HEK293 (cell line): ENCODE data around the gene TENT4A.

Source experiments
- CTCF ChIA-PET: fragments of 350-600 bp; formaldehyde crosslinking; extraction: SDS; loops from one replicate; lab custom pipeline; 2021; ENCODE audit warnings: antibody characterized with exemption; lab: Yijun Ruan, JAX
- POLR2A ChIA-PET: fragments of 300-600 bp; formaldehyde crosslinking; extraction: SDS; loops from one replicate; lab custom pipeline; 2020; ENCODE audit warnings: antibody characterized with exemption, inconsistent platforms; lab: Yijun Ruan, JAX
- H3K27ac ChIP-seq: fragments of 200-500 bp; sonication (Bioruptor generic); 2 replicates; pipeline ENCODE4 v1.5.1; 2014; ENCODE audit warnings: low read depth, low read length, control low read depth, inconsistent platforms; ENCODE audit errors: extremely low read depth
- H3K36me3 ChIP-seq, 2 experiments: fragments of 200-500 bp in 1 of 2; sonication (Bioruptor generic) in 1 of 2; 1 replicate in 1 of 2; 2 replicates in 1 of 2; pipeline ENCODE4 v1.5.1; 2014 to 2017; ENCODE audit warnings: inconsistent platforms in 2 of 2, low read length in 2 of 2; ENCODE audit not compliant: control insufficient read depth in 2 of 2, insufficient read depth in 1 of 2
- H3K4me1 ChIP-seq: fragments of 200-500 bp; sonication (Bioruptor generic); 2 replicates; pipeline ENCODE4 v1.5.1; 2014; ENCODE audit warnings: mild to moderate bottlenecking, low read length, inconsistent platforms; ENCODE audit not compliant: control insufficient read depth, insufficient read depth
- H3K4me3 ChIP-seq: 2 replicates; pipeline ENCODE4 v1.5.1; 2011; ENCODE audit warnings: low read depth, mild to moderate bottlenecking, control low read depth, low read length, moderate library complexity
- H3K9me3 ChIP-seq: fragments of 200-500 bp; sonication (Bioruptor generic); 2 replicates; pipeline ENCODE4 v1.5.1; 2014; ENCODE audit warnings: low read depth, low read length, inconsistent platforms; ENCODE audit not compliant: control insufficient read depth, insufficient read depth
- BCL6B ChIP-seq: fragments of 450-650 bp; formaldehyde crosslinking; IDR thresholded peaks from 2 replicates; pipeline ENCODE4 v1.5.1; 2017; ENCODE audit warnings: missing biosample characterization, missing genetic modification characterization
- KLF16 ChIP-seq: fragments of 450-650 bp; formaldehyde crosslinking; IDR thresholded peaks from 2 replicates; pipeline ENCODE4 v1.5.1; 2017; ENCODE audit warnings: missing biosample characterization, missing genetic modification characterization
- MZF1 ChIP-seq: fragments of 450-650 bp; formaldehyde crosslinking; IDR thresholded peaks from 2 replicates; pipeline ENCODE4 v1.5.1; 2017; ENCODE audit warnings: missing biosample characterization, missing genetic modification characterization, borderline replicate concordance
- PATZ1 ChIP-seq: fragments of 450-650 bp; formaldehyde crosslinking; IDR thresholded peaks from 2 replicates; pipeline ENCODE4 v1.5.1; 2016; ENCODE audit warnings: missing biosample characterization, missing genetic modification characterization
- PBX3 ChIP-seq: sonication (generic); formaldehyde crosslinking; IDR thresholded peaks from 2 replicates; pipeline ENCODE4 v1.8.1; 2022; ENCODE audit warnings: mild to moderate bottlenecking, moderate library complexity, missing genetic modification reagents
- PRDM1 ChIP-seq: fragments of 450-650 bp; formaldehyde crosslinking; IDR thresholded peaks from 2 replicates; pipeline ENCODE4; 2016; ENCODE audit warnings: missing biosample characterization, missing genetic modification characterization
- PRDM10 ChIP-seq: fragments of 450-650 bp; formaldehyde crosslinking; IDR thresholded peaks from 2 replicates; pipeline ENCODE4 v1.5.1; 2016; ENCODE audit warnings: missing biosample characterization, missing genetic modification characterization
- SCRT1 ChIP-seq: fragments of 450-650 bp; formaldehyde crosslinking; IDR thresholded peaks from 2 replicates; pipeline ENCODE4 v1.5.1; 2016; ENCODE audit warnings: missing biosample characterization, missing genetic modification characterization, borderline replicate concordance
- TRIM28 ChIP-seq: IDR thresholded peaks from 2 replicates; pipeline ENCODE4 v1.6.1; 2011; ENCODE audit warnings: low read length, control low read depth, borderline replicate concordance
- ZBTB1 ChIP-seq: fragments of 450-650 bp; formaldehyde crosslinking; IDR thresholded peaks from 2 replicates; pipeline ENCODE4 v1.5.1; 2016; ENCODE audit warnings: missing biosample characterization, missing genetic modification characterization
- ZBTB21 ChIP-seq: fragments of 450-650 bp; formaldehyde crosslinking; IDR thresholded peaks from 2 replicates; pipeline ENCODE4 v1.5.1; 2017; ENCODE audit warnings: missing biosample characterization, missing genetic modification characterization
- ZBTB48 ChIP-seq: fragments of 450-650 bp; formaldehyde crosslinking; IDR thresholded peaks from 2 replicates; pipeline ENCODE4 v1.5.1; 2016; ENCODE audit warnings: missing biosample characterization, missing genetic modification characterization
- ZBTB8A ChIP-seq: fragments of 450-650 bp; formaldehyde crosslinking; IDR thresholded peaks from 2 replicates; pipeline ENCODE4 v1.5.1; 2016; ENCODE audit warnings: missing biosample characterization, missing genetic modification characterization
- ZNF157 ChIP-seq: fragments of 450-650 bp; formaldehyde crosslinking; IDR thresholded peaks from 2 replicates; pipeline ENCODE4 v1.5.1; 2016; ENCODE audit warnings: missing biosample characterization, missing genetic modification characterization
- ZNF174 ChIP-seq: fragments of 450-650 bp; formaldehyde crosslinking; IDR thresholded peaks from 2 replicates; pipeline ENCODE4 v1.5.0; 2017; ENCODE audit warnings: missing biosample characterization, mild to moderate bottlenecking, missing genetic modification characterization
- ZNF175 ChIP-seq: fragments of 450-650 bp; formaldehyde crosslinking; IDR thresholded peaks from 2 replicates; pipeline ENCODE4 v1.5.1; 2016; ENCODE audit warnings: missing biosample characterization, missing genetic modification characterization
- ZNF19 ChIP-seq: fragments of 450-650 bp; formaldehyde crosslinking; IDR thresholded peaks from 2 replicates; pipeline ENCODE4; 2016; ENCODE audit warnings: missing biosample characterization, missing genetic modification characterization, low read depth
- ZNF2 ChIP-seq: fragments of 450-650 bp; formaldehyde crosslinking; IDR thresholded peaks from 2 replicates; pipeline ENCODE4 v1.5.1; 2016; ENCODE audit warnings: missing biosample characterization, missing genetic modification characterization
- ZNF362 ChIP-seq: fragments of 450-650 bp; formaldehyde crosslinking; IDR thresholded peaks from 2 replicates; pipeline ENCODE4 v1.5.1; 2016; ENCODE audit warnings: missing biosample characterization, missing genetic modification characterization
- ZNF473 ChIP-seq: fragments of 450-650 bp; formaldehyde crosslinking; IDR thresholded peaks from 2 replicates; pipeline ENCODE4 v1.5.1; 2017; ENCODE audit warnings: missing biosample characterization, missing genetic modification characterization
- ZNF488 ChIP-seq: fragments of 450-650 bp; formaldehyde crosslinking; IDR thresholded peaks from 2 replicates; pipeline ENCODE4 v1.5.1; 2016; ENCODE audit warnings: missing biosample characterization, missing genetic modification characterization
- ZNF558 ChIP-seq: fragments of 450-650 bp; formaldehyde crosslinking; IDR thresholded peaks from 2 replicates; pipeline ENCODE4 v1.5.1; 2016; ENCODE audit warnings: missing biosample characterization, missing genetic modification characterization
- ZNF624 ChIP-seq: fragments of 450-650 bp; formaldehyde crosslinking; IDR thresholded peaks from 2 replicates; pipeline ENCODE4 v1.5.1; 2017; ENCODE audit warnings: missing biosample characterization, missing genetic modification characterization
- ZNF654 ChIP-seq: fragments of 450-650 bp; formaldehyde crosslinking; IDR thresholded peaks from 2 replicates; pipeline ENCODE4 v1.5.1; 2016; ENCODE audit warnings: low read depth, missing biosample characterization, missing genetic modification characterization
- ZNF776 ChIP-seq: fragments of 450-650 bp; formaldehyde crosslinking; IDR thresholded peaks from 2 replicates; pipeline ENCODE4 v1.5.0; 2017; ENCODE audit warnings: missing biosample characterization, missing genetic modification characterization, borderline replicate concordance
- ZSCAN23 ChIP-seq: fragments of 450-650 bp; formaldehyde crosslinking; IDR thresholded peaks from 2 replicates; pipeline ENCODE4 v1.5.1; 2016; ENCODE audit warnings: missing biosample characterization, missing genetic modification characterization

The TENT4A gene

GRCh38 chr5:6680922-6681321, 32.3 kb upstream of the TENT4A start:
- CTCF ChIA-PET: interaction anchor here (0.6 to 0.9 kb wide), 2 partner anchors 10 to 19 kb away, joined by 3 to 4 read pairs; no protein-coding TSS in a partner anchor
- Histone ChIP-seq H3K27ac (no peak overlapping the region), H3K36me3 (no peaks in the 10 kb centered on the region), H3K9me3 (no peaks in the 10 kb centered on the region), H3K4me1 (no peaks in the 10 kb centered on the region), H3K4me3 (no peak overlapping the region)
- POLR2A ChIA-PET: no interaction called here
- TF ChIP-seq PATZ1: no peak
- no peak for TF ChIP-seq KLF16 (tag by site-specific recombination)
- TF ChIP-seq PRDM10 (tag by site-specific recombination): no peak
- TF ChIP-seq ZNF157 (tag by site-specific recombination): peak; percentile 98

GRCh38 chr5:6681682-6682081, 31.6 kb upstream of the TENT4A start:
- no peaks in the 10 kb centered on the region for H3K4me1 ChIP-seq
- no peaks in the 10 kb centered on the region for H3K9me3 ChIP-seq
- ChIA-PET POLR2A (interaction anchor here (0.6 kb wide), 1 partner anchor 1484 kb away, joined by 3 read pairs; no protein-coding TSS in a partner anchor), CTCF (interaction anchor here (0.9 kb wide), 1 partner anchor 19 kb away, joined by 3 read pairs; no protein-coding TSS in a partner anchor)
- no peak overlapping the region for H3K27ac ChIP-seq
- no peaks in the 10 kb centered on the region for H3K36me3 ChIP-seq
- no peak overlapping the region for H3K4me3 ChIP-seq
- no peak for TF ChIP-seq ZBTB1 (tag by site-specific recombination)
- no peak for TF ChIP-seq ZNF174 (tag by site-specific recombination)
- peak; percentile 55; the same call in 1 of the 2 replicates for TF ChIP-seq ZBTB48 (tag by site-specific recombination)
- no peak for TF ChIP-seq ZNF558 (tag by site-specific recombination)
- no peak for TF ChIP-seq BCL6B (tag by site-specific recombination)
- TF ChIP-seq ZNF654 (tag by site-specific recombination): no peak
- no peak for TF ChIP-seq ZNF776 (tag by site-specific recombination)
- TF ChIP-seq PRDM1 (tag by site-specific recombination): no peak
- TF ChIP-seq ZNF175 (tag by site-specific recombination): peak; percentile 74; the same call in 1 of the 2 replicates
- TF ChIP-seq ZNF362 (tag by site-specific recombination): no peak
- no peak for TF ChIP-seq MZF1
- no peak for TF ChIP-seq PBX3
- TF ChIP-seq SCRT1: no peak
- no peak for TF ChIP-seq TRIM28
- no peak for TF ChIP-seq ZSCAN23 (tag by site-specific recombination)
- TF ChIP-seq ZNF473 (tag by site-specific recombination): 0 out of 2 replicates have a peak, but pooled peaks have one; percentile 68
- no peak for TF ChIP-seq ZNF2 (tag by site-specific recombination)
- TF ChIP-seq ZNF624: no peak
- no peak for TF ChIP-seq ZBTB8A (tag by site-specific recombination)
- 0 out of 2 replicates have a peak, but pooled peaks have one; percentile 21 for TF ChIP-seq ZNF488
- no peak for TF ChIP-seq ZBTB21
- no peak for TF ChIP-seq ZNF19 (tag by site-specific recombination)
